Astrocyte of the cerebellum (primary cell): ENCODE results near the gene MTMR1.

Source experiments
- DNase-seq: peaks from one replicate; pipeline ENCODE4 v3.0.0-alpha.2; 2011; ENCODE audit warnings: low read depth
- H3K4me3 ChIP-seq: 2 replicates; pipeline ENCODE4 v1.5.1; 2011; ENCODE audit warnings: mild to moderate bottlenecking, low read depth, low read length, moderate library complexity
- CTCF ChIP-seq: IDR thresholded peaks from 2 replicates; pipeline ENCODE4 v1.5.1; 2012; ENCODE audit warnings: low read length, low read depth, moderate library complexity, mild to moderate bottlenecking; ENCODE audit errors: missing control alignments
- in situ Hi-C: cut with HindIII; loops from 2 replicates; pipeline ENCODE4 v1.10.0; 2017; ENCODE audit warnings: low sequenced_read_pairs

Gene MTMR1

GRCh38 chrX:150651906-150652305, 41.3 kb upstream of the MTMR1 start:
- in situ Hi-C loops, result no loop called here
- no peak for TF ChIP-seq CTCF
- no peak overlapping the region for H3K4me3 ChIP-seq
- DNase-seq, result no peak

- H3K4me3 ChIP-seq, result no peak overlapping the region
- in situ Hi-C loops, result no loop called here
- no peak for TF ChIP-seq CTCF
- DNase-seq, result no peak
Observed at GRCh38 chrX:150655788-150656187, 37.4 kb upstream of the MTMR1 start.

GRCh38 chrX:150663073-150663472, 30.1 kb upstream of the MTMR1 start:
- DNase-seq, result no peak
- TF ChIP-seq CTCF, result no peak
- in situ Hi-C loops, result no loop called here
- H3K4me3 ChIP-seq, result no peak overlapping the region

- in situ Hi-C loops, result no loop called here
- no peak for DNase-seq
- no peak overlapping the region for H3K4me3 ChIP-seq
- TF ChIP-seq CTCF, result no peak
Observed at GRCh38 chrX:150664290-150664689, 28.9 kb upstream of the MTMR1 start.

GRCh38 chrX:150676221-150676620, 17.0 kb upstream of the MTMR1 start:
- H3K4me3 ChIP-seq, result no peak overlapping the region
- no peak for TF ChIP-seq CTCF
- DNase-seq, result no peak
- in situ Hi-C loops, result no loop called here

GRCh38 chrX:150680974-150681373, 12.2 kb upstream of the MTMR1 start:
- in situ Hi-C loops, result no loop called here
- TF ChIP-seq CTCF, result peak; percentile 50
- no peak overlapping the region for H3K4me3 ChIP-seq
- peak; percentile 9 for DNase-seq

GRCh38 chrX:150683112-150683511, 10.1 kb upstream of the MTMR1 start:
- in situ Hi-C loops, result no loop called here
- TF ChIP-seq CTCF, result no peak
- no peak for DNase-seq
- no peak overlapping the region for H3K4me3 ChIP-seq
